ENCODE results near the gene PRKG1. TPM values are rescaled to one million over a fixed set of nuclear protein-coding genes. Genes with fewer than 3 reads are reported as not detected.

Gene PRKG1
- total RNA-seq, 1 donor from 2014 or later = 1.2 TPM

DNA sequence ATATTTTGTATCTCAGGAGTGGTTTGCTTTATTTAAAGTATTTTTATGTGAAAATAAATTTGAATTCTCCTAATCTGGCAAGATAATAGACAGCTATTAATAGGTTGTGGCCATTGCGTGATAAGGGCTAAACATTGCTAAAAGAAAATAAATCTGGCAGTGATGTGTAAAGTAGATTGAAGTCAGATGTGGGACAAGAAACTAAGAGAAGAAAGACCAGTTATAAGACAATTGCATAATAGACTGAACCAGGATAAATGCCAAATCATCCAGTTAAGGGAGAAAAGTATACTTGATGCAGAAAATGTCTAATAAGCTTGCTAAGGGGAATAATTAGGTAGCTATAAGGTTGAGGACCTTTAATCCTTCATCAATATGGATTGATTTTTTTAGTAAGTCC is 822.6 kb downstream of the PRKG1 start:
- ATAC-seq (no peak), DNase-seq (ENCODE audit: low spot score) (no peak)

DNA sequence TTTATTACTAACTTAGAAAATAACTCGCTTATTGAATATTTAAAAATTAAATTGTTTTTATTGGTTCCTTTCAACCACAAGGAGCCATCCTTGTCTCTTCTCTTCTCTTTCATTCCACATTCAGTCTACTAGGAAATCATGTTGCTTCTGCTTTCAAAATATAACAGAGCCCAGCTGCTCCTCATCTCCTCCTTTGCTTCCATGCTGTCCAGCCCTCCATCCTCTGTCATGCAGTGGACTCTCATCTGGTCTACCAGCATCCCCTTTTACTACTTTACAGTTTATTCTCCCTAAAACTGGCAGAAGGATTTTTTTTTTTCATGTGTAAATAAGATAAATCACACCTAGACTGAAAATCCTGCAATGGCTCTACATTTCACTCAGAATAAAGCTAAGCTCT is 823.3 kb downstream of the PRKG1 start:
- DNase-seq (ENCODE audit: low spot score) = no peak

DNA sequence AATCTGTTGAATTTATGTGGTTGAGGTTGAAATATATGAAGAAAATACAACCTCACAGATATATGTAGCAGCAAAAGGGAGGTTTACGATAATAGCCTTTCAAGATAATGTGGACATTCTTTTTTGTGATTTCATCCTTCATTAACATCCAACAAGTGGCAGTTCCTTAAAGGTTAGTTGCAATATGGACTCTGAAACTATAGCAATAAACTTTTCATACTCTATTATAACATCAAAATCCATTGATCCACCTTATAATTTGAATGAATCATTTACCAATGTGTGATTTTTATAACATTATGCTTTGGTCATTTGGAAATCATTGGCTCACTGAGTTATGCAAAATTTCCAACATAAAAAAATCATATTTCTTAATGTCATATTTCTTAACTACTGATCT is 825.9 kb downstream of the PRKG1 start:
- ATAC-seq (no peak), DNase-seq (ENCODE audit: low spot score) (no peak)

More for the DNA sequence above, 823.3 kb downstream of the PRKG1 start:
- no peak for ATAC-seq

DNA sequence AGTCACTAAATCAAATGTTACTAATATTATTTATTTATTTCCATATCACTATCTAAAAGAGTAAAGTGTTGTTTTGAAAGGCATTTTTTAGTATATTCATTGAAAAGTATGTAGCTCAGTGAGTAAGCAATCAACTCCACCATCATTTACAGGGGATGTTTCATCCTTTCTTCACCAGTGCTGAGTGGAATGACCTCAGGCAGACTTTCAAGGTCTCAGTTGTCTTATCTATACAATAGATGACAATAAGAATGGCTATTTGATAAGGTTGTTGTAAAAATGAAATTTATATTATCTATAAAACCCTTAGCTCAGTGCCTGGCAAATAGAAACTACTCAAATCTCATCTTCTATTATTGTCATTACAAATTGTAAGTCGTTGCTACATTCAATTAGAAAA is 829.4 kb downstream of the PRKG1 start:
- ATAC-seq (no peak), DNase-seq (ENCODE audit: low spot score) (no peak)

DNA sequence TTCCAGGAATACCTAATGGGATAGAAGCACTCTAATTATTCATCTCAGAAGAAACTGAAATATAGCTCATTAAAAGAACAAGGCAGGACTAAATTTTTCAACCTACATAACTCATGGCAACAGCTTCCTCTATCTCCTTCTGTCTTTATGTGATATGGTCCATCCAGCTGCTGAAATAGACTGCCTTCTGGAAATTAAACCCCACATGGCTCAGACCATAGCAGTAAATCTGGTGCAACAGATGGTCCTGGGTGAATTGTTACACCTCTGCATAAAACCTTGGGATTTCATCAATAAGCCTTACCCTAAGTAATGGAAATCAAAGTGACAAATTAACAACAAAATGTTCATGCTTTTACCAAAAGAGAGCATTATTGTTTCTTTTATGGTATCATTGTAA is 830.7 kb downstream of the PRKG1 start:
- DNase-seq (ENCODE audit: low spot score) (no peak), ATAC-seq (no peak)

DNA sequence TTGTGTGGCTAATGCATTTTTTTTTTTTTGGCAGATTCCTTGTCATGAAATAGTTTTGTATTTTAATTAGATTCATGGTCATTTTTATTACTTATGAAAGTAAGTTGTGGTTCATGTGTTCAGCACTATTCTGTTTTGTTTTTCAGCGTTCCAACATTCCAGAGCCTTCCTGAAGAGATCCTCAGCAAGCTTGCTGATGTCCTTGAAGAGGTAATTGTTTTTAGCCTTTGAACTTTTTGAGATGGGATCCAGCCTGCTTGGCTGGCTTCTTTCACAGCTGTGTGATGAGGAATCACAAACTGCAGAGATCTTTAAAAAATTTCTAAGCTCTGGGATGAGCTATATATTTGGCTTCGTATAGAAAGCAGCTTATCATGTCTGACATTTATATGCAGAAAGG is 833.1 kb downstream of the PRKG1 start:
- ATAC-seq = no peak
- DNase-seq (ENCODE audit: low spot score) = no peak

DNA sequence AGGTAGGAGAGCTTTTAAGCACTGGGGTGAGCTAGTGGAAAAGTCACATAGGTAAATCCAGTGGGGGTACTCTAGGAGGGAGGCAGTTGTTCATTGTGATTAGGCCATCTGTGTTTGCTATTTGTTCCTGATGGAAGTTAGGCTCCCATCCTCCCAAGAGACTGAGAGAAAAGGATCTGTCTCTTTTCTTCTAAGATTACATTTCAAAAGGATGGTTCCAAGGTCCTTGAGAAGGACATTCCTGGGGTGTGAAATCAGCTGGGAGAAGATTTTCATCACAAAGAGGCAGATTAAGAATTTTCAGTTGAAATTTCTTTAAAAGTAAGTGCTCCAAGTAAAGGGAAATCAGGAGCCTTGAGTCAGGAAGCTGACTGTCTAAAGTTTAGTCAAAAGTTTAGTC is 835.9 kb downstream of the PRKG1 start:
- DNase-seq (ENCODE audit: low spot score) = no peak
- no peak for ATAC-seq

DNA sequence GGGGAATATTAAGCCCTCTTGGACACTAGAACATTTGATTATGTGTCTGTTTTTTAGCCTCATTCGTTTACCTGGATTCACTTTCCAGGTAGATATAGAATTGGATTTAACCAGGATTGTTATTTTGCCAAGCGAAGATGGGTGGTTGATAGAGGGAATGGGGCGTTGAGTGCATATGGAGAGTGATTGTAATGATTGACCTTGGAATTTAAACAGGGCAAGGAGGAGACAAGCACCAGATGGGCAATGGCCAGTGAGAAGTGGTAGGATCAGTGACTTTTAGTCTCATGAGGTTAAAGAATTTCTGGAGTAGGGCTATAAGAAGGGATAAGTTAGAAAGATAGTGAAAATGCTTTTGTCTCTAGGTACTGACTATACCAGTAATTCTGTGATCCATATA is 836.3 kb downstream of the PRKG1 start:
- DNase-seq (ENCODE audit: low spot score) = no peak
- no peak for ATAC-seq

DNA sequence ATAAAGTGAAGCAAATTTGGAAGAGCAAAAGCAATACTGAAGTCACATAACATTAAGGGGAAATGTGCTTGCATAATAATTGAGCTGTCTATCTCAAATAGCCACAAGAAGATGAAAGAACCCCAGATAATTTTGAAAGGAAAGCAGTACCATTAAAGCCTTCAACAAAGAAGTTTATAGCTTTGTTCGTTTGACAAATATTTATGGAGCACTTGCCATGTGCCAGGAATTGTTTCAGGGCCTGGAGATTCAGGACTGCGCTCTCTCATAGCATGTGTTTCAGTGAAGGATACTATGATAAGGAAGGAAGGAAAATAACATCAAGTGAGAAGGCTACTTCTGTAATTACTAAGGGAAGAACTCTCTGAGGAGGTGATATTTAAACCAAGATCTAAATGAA is 837.4 kb downstream of the PRKG1 start:
- no peak for ATAC-seq
- DNase-seq (ENCODE audit: low spot score) = no peak

DNA sequence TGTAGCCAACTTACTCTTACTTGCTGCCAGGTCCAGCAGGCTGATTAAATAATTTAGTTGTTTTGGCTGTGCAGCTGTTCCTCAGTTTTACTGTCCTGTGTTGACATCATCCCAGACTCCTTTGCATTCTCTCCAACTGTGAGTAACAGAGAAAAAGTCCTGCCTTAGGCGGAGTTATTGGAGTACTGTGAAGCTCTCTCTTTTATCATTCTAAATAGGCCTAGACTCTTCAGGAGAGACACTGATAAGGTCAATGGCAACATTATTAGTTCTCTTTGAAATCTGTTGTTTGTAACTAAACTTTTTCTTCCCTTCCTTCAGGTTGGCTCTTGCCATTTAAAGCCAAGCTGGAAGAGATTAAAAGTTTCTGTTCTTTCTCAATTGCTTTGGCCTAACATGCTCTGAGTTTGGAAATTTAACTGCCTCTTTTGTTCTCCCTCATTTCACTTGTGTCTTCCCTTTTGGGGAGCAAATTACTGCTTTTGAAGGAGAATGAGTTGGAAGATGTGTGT is 840.8 kb downstream of the PRKG1 start:
- ATAC-seq (no peak), DNase-seq (ENCODE audit: low spot score) (no peak)

DNA sequence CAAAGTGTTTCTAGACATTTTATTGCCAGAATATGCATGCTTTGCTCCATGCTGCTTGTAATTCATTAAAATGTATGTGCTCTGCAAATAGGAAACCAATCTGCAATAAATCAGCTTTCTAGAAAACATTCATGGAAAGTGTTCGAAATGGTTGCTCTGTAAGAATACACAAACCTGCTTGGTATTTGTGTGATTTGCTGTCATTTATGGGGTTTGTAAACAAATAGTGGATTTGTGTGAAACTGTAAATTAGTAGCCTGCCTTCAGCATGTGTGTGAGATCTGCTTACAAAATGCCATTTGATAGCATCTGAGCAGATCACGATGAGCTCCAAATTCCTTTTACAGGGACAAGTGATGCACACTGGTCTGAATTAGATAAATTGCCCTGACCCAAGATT is 844.2 kb downstream of the PRKG1 start:
- DNase-seq (ENCODE audit: low spot score) (no peak), ATAC-seq (no peak)

DNA sequence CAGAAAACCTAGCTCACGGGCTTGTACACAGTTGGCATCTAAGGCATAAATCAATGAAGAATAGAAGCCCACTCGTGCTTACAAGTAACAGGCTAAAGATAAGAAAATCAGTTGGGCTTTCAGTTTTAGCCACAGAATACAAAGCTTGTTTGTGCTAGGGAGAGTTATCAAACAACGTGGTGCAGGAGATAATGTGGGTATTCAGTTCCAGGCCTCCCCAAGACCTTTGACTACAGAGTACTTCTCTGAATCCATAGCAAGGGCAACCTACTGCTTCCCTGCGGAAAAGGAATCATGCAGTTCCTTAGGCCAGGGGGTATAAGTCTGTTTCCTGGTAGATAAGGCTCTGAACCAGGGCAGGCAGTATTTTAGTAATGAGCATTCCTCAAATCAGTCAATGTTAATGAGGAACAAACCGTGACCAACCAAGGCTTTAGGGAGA is 844.6 kb downstream of the PRKG1 start:
- DNase-seq (ENCODE audit: low spot score) (no peak), ATAC-seq (peak; percentile 58)

DNA sequence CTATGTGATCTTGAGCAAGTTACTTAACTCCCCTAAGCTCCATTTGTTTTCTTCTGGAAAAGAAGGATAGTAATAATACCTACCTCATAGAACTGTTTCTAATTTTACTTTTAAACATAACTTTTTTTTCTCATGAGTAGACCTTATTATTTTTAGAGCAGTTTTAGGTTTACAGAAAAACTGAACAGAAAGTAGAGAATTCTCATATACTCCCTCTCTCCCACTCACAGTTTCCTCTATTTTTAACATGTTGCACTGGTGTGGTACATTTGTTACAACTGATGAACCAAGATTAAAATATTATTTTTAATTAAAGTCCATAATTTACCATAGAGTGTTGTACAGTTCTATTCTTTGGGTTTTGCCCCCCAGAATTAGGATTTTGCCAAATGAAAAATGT is 846.4 kb downstream of the PRKG1 start:
- no peak for DNase-seq (ENCODE audit: low spot score)
- no peak for ATAC-seq

DNA sequence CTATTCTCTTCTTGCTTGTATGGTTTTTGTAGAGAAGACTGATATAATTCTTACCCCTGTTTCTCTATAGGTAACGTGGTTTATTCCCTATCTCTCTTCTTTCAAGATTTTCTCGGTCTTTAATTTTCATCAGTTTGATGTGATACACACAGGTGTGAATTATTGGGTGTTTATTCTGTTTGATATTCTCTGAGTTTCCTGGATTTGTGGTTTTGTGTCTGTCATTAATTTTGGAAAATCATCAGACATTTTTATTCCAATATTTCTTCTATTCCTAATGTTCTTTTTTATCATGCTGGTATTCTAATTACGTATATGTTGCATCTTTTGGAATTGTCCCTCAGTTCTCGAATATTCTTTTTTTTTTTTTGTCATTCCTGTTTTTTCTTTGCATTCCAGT is 850.1 kb downstream of the PRKG1 start:
- ATAC-seq (no peak), DNase-seq (ENCODE audit: low spot score) (no peak)

DNA sequence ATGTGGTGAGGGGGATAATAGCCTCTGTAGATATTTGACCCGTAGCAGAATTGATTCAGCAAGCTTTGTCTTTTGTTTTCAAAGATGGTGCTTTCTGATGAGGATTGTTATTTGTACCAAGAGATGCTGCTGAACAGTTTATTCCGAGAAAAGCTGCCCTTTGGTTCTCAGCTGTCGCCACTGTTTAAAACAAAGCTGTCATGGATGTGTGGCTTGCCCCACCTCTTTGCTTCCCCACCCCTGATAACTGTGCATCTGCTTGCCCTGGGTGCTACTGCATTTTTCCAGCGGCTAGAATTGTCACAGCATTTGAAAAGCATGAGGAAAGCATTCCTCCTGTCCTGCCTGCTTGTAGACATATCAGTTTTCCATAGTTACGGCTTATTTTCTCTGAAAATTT is 852.0 kb downstream of the PRKG1 start:
- ATAC-seq (no peak), DNase-seq (ENCODE audit: low spot score) (no peak)

DNA sequence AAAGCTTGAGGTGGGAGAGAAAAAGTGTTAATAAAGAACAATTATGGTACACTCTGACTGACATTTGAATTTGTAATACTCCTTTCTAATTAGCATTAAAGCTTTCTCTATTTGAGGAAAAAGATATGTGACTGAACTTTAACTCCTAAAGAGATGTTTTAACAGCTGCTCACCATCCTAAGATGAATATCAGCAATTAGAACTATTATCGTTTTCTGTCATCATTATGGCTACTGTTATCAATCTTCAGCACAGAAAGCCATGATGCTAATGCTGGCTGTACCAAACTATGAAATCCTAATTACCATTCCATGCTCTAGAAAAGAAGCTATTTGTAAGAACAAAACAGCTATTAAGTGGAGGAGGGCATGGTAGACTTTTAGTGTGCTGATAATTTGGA is 853.9 kb downstream of the PRKG1 start:
- no peak for ATAC-seq
- no peak for DNase-seq (ENCODE audit: low spot score)

DNA sequence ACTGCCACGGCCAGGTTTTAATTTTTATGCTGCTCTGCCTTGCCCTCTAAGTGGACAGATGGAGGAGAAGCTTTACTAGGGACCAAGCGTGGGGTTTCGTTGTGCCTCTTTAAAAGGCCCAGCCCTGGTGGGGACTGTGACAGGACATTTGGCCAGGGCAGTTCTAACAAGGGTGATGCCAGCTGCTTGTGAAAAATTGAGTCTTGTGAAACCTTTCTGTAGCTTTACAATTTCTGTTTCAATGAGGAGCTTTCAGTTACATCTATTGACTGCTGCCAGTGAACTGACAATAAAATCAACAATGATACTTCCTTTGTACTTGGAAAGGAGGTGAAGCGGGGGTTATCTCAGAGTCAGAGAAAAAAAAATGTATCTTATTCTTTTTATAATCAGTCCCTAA is 858.2 kb downstream of the PRKG1 start:
- ATAC-seq (no peak), DNase-seq (ENCODE audit: low spot score) (no peak)

DNA sequence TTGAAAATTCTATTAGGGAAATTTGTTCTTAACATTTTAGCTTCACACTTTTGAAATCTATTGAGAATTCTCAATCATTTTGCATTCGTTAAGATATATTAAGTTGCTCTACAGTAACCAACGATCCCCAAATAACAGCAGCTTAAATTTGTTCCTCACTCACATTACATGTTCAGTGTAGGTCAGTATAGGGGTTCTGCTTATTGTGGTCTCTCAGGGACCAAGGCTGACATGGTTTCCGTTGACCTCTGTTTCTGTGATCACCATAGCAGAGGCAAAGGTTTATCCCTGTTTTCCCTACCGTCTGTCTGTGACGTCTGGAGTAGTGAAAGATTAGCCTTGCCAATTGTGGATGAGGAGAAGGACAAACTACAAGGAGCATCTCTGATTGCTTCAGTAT is 860.1 kb downstream of the PRKG1 start:
- no peak for ATAC-seq
- DNase-seq (ENCODE audit: low spot score) = no peak

DNA sequence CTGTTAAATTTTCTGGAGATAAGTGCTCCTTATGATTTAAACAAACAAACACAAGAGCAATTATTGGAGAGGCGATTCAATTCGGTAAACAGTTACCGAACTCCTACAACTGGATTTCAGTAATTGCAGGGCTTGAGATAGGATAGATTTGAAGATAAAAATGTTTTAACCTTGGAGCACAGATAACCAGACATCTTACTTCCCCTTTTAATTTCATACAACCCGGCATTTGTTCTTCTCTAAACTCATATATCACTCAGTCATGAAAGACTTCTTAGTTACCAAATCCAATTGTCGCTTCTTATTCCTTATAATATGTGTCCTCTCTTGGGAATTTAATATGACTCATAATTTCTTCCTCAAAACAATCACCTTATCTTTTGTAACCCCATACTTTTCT is 861.1 kb downstream of the PRKG1 start:
- ATAC-seq (no peak), DNase-seq (ENCODE audit: low spot score) (no peak)

DNA sequence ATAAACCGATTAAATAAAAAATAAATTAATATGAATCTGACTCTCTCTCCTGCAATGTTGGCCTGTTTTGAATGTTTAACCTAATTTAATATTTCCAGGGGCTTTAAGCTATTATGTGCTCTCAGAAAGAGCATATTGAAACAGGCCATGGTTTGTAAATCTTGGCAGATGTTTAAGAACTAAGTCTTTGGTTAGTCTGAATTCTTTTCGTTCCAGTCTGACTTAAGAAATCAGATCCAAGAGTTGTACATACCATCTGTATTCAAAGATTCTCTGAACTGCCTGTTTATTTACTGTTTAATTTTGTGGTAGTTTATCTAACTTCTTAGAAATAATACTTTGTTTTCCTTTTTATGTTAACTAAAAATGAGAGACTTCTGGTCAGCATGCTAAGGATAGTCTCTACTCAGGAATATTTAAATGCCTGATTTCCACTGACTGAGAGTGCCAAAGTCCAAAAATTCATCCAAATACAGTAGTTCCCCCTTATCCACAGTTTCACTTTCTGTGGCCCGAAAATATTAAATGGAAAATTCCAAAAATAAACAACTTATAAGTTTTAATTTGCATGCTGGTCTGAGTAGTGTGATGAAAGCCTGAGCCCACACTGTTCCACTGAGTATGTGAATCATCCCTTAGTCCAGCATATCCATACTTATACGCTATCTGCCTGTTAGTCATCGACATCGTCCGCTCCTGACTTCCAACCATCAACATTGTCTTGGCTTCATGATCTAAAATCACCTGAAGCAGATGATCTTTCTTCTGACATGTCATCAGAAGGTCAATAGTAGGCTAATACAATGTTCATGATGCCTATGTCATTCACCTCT is 863.2 kb downstream of the PRKG1 start:
- DNase-seq (ENCODE audit: low spot score) = no peak
- ATAC-seq = no peak

DNA sequence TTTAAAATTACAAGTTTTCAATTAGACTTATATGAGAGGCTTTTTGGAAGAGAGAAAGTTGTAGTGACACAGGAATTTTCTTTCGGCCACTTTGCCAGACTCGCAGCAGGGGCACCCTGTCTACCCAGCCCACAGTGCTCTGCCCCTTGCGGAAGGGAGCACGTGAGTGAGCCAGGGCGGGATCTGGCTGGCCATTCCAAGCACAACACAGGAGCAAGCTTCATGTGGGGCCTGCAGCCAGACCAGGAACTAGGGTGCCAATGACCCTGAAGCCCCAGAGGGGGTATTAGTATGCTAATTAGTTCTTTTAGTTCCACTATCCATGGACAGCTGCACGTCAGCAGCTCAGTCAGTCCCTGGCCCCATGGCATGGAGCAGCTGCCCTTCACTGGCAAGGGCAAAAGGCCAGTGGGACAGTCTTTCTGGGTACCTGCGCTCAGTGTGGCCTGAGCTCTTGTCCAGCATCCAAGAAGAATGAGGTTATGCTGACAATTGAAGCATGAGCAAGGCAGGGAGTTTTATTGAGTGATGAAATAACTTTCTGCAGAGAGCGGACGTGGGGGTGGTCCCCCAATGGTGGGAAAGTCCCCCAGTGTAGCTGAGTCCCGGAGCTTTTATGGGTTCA is 876.2 kb downstream of the PRKG1 start:
- DNase-seq (ENCODE audit: low spot score) (no peak), ATAC-seq (no peak)

DNA sequence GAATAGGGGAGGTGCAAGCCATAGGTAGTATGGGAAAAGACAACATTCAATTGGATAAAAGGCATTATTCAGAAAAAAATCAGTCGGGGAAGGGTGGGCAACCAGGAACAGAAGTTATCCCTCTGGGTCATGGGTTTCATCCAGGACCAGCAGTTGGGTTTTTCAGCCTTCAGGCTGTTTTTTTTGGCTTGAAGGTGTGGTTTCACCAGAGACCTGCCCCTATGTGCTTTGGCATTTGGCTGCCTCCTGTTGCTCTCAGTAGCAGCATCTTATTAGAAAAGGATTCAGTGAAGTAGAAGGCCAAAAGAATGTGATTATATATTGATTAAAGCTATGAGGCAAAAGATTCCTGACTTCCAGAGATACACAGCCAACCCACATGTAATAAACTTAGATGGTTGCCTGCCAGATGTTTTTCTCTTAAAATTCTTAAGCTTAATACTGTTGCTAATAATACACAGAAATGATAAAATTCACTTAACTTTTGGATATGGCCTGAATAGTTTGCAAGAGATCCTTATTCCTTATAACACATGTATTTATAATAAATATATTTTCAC is 876.8 kb downstream of the PRKG1 start:
- no peak for DNase-seq (ENCODE audit: low spot score)

More for the DNA sequence above, 876.8 kb downstream of the PRKG1 start:
- ATAC-seq = no peak

Data from left lobe of liver (tissue), 2 donors.